CD4-positive, alpha-beta T cell treated with Interleukin-6 for 4 hours (primary cell): ENCODE results near the gene TUBG2.
A peak's percentile ranks its signal among the peaks of the same experiment; 100 is the strongest.

ENCODE experiments used
- DNase-seq: peaks from one replicate; pipeline ENCODE4 v3.0.0-alpha.2; 2020; ENCODE audit warnings: mixed read lengths

The TUBG2 gene

GRCh38 chr17:42677921-42678781, 19.1 kb downstream of the TUBG2 start:
- DNase-seq: peak; percentile 78

GRCh38 chr17:42678951-42679491, 19.9 kb downstream of the TUBG2 start:
- DNase-seq: peak; percentile 48

GRCh38 chr17:42679492-42680330, 20.6 kb downstream of the TUBG2 start:
- DNase-seq: peak; percentile 79

- DNase-seq: no peak
Observed at GRCh38 chr17:42680331-42680808, 21.3 kb downstream of the TUBG2 start.

- peak; percentile 24 for DNase-seq
Observed at GRCh38 chr17:42681976-42682721, 23.1 kb downstream of the TUBG2 start, which contains the start of gene CNTNAP1. TSS of gene CNTNAP1 (plus strand) at chr17:42682531. CDS start at chr17:42682830, 299 bp downstream.

- peak; percentile 48 for DNase-seq
Observed at GRCh38 chr17:42682722-42683403, 23.8 kb downstream of the TUBG2 start.

- DNase-seq: peak; percentile 36
Observed at GRCh38 chr17:42683407-42684034, 24.4 kb downstream of the TUBG2 start.

- no peak for DNase-seq
Observed at GRCh38 chr17:42684929-42685556, 26.0 kb downstream of the TUBG2 start.

GRCh38 chr17:42685831-42686230, 26.7 kb downstream of the TUBG2 start:
- DNase-seq: no peak

GRCh38 chr17:42686520-42687128, 27.5 kb downstream of the TUBG2 start:
- no peak for DNase-seq

GRCh38 chr17:42687707-42688320, 28.7 kb downstream of the TUBG2 start:
- DNase-seq: no peak

- DNase-seq: no peak
Observed at GRCh38 chr17:42690596-42690995, 31.5 kb downstream of the TUBG2 start.

GRCh38 chr17:42691021-42691545, 32.0 kb downstream of the TUBG2 start:
- DNase-seq: no peak

GRCh38 chr17:42692489-42692888, 33.4 kb downstream of the TUBG2 start:
- no peak for DNase-seq

- DNase-seq: no peak
Observed at GRCh38 chr17:42694524-42694923, 35.4 kb downstream of the TUBG2 start.

- DNase-seq: no peak
Observed at GRCh38 chr17:42695500-42695899, 36.4 kb downstream of the TUBG2 start.

- DNase-seq: no peak
Observed at GRCh38 chr17:42697108-42697811, 38.2 kb downstream of the TUBG2 start.

GRCh38 chr17:42698736-42699414, 39.8 kb downstream of the TUBG2 start:
- DNase-seq: no peak

GRCh38 chr17:42699415-42699740, 40.3 kb downstream of the TUBG2 start:
- DNase-seq: no peak
